Left cardiac atrium (tissue), 4 donors: Measurements from ENCODE around the gene SURF4. TPM values are rescaled to one million over a fixed set of nuclear protein-coding genes. Genes with fewer than 3 reads are reported as not detected.
"Not testable (repeated sequence)": the region's sequence is repeated elsewhere in the genome, so short reads cannot be mapped to it uniquely, and the experiment has no call there.

ENCODE experiments used
- ATAC-seq, 2 donors: fragments of 200-7000 bp; cut with Tn5 transposase; one replicate each; pipeline ENCODE4 v1.9.1; 2020; ENCODE audit warnings: mild to moderate bottlenecking in 2 of 2, moderate library complexity in 2 of 2
- DNase-seq: peaks from one replicate; pipeline ENCODE4 v3.0.0-alpha.2; 2020
- intact Hi-C, 2 donors: fragments of 100-400 bp; cut with DNase I; formaldehyde crosslinking; loops; one replicate each; pipeline versions ENCODE4 v1.14.1 to v1.15.1; 2022 to 2023
- total RNA-seq, 2 donors: library from RNA; stranded (reverse); fragmentation: NEBNext Ultra II Directional; extraction: Animal tissue kit (Norgen Biotek cat#: 25700); gene quantifications; one replicate each; pipeline ENCODE4 v1.2.1, GENCODE V29; 2021
- donor health status: DM: no; HTN: yes; CAD: no.
- donor health status: DM: no; HTN: yes; CAD: no; lungs with severe emphysema.
- donor health status: DM: yes; HTN: yes; CAD: no.
- donor health status: Dilated cardiomyopathy.

Gene SURF4
- total RNA-seq, 2 donors from 2014 or later: 95.4 to 127 TPM

DNA sequence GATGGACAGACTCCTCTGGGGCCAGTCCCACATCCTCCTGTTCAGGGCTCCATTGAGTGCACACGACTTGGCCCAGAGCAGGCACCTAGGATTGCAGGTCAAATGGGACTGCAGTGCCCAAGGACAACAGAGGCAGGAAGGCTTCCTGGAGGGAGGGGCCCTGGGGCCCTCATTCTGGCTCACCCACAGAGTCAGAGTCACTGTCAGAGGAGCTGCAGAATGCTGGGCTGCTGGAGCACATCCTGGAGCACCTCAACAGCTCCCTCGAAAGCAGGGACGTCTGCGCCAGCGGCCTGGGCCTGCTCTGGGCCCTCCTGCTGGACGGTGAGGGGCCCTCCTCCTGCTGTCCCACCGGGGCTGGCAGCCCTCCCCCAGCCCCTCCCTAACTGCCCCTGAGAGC, 26.8 kb upstream of the SURF4 start:
- no peak for DNase-seq
- ATAC-seq: no peak
- intact Hi-C loops: no loop called here

GRCh38 chr9:133401588-133401987, 25.7 kb upstream of the SURF4 start:
- no peak for ATAC-seq
- intact Hi-C loops: no loop called here
- no peak for DNase-seq

- no peak for DNase-seq
- ATAC-seq: no peak
- intact Hi-C loops: no loop called here
Observed at GRCh38 chr9:133400292-133400691, 24.4 kb upstream of the SURF4 start.

GRCh38 chr9:133397895-133398294, 22.0 kb upstream of the SURF4 start:
- ATAC-seq (no peak), DNase-seq (no peak)
- intact Hi-C loops: no loop called here

DNA sequence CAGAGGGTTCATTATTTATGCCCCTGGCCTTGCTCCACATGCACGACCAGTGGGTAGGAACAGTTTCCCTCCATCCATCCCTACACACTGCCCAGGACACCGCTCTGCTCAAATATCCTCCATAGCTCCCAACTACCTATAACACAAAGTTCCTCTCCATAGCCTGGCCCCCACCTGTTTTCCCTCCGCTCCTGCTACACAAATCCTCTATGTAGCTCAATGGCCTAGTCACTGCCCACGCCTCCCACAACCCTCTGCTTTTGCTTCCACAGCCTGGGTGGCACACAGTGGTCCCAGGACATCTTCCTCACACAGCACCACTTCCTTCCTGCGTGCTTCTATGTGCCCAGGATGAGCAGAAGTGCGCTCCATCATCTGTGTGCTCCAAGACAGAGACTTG, 21.5 kb upstream of the SURF4 start:
- ATAC-seq: no peak
- DNase-seq: no peak
- intact Hi-C loops: no loop called here

- ATAC-seq (peak; percentile 8 to 17), DNase-seq (no peak)
- intact Hi-C loops: no loop called here
Observed at GRCh38 chr9:133396952-133397351, 21.1 kb upstream of the SURF4 start.

DNA sequence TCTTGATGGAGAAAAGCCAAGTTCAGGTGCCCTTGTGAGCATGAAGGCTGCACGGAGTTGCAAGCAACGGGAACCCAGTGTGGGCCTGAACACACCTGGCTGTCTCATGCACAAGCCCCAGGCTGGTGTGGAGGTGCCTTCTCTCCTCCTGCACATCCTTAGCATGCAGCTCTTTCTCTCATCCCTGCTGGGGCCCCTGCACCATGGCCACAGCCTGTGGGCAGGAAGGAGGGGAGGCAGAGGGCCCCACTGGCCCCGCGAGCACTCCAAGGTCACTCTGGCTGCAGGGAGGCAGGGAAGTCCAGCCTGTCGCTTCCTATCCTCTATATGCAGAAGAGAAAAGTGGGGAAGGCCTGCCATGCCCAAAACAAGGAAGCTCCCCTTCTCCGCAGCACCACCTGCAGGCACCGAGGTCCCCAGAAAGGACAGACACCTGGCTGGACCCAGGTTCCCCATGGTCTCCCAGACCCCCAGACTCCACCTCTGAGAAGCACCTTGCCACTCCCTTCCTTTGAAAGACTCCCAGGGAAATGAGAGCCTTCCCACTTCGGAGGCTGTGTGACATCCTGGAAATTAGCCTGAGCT, 18.9 kb upstream of the SURF4 start:
- no peak for ATAC-seq
- no peak for DNase-seq
- intact Hi-C loops: no loop called here

DNA sequence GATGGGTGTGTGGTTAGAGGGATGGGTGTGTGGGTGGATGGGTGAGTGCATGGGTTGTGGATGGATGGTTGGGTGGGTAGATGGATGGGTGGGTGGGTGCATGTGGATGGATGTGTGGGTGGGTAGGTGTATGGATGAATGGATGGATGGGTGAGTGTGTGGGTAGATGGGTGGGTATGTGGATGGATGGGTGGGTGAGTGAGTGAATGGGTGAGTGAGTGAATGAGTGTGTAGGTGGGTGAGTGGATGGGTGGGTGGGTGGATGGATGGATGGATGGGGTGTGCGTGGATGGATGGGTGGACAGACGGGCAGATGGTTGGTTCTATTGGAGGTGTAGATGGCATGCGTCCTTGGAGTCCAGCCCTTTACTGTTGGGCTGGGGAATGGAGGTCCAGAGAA, 17.5 kb upstream of the SURF4 start:
- intact Hi-C loops: no loop called here
- no peak for ATAC-seq
- no peak for DNase-seq

DNA sequence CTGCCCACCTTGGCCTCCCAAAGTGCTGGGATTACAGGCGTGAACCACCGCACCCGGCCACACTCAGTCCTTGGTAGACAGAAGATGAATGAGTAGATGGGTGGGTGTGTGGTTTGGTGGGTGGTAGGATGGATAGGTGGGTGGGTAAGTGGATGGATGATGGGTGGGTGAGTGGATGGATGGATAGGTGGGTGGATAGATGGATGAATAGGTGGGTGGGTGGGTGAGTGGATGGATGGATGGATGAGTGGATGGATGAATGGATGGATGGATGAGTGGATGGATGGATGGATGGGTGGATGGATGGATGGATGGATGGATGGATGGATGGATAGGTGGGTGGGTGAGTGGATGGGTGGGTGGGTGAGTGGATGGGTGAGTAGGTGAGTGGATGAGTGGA, 16.4 kb upstream of the SURF4 start:
- intact Hi-C loops, DNase-seq: not testable (repeated sequence)

GRCh38 chr9:133391449-133391848, 15.6 kb upstream of the SURF4 start:
- ATAC-seq, intact Hi-C loops, DNase-seq: not testable (repeated sequence)

More for the DNA sequence above, 16.4 kb upstream of the SURF4 start:
- not testable (repeated sequence) for ATAC-seq

- ATAC-seq (no peak), DNase-seq (no peak)
- intact Hi-C loops: no loop called here
Observed at GRCh38 chr9:133390713-133391112, 14.9 kb upstream of the SURF4 start.

DNA sequence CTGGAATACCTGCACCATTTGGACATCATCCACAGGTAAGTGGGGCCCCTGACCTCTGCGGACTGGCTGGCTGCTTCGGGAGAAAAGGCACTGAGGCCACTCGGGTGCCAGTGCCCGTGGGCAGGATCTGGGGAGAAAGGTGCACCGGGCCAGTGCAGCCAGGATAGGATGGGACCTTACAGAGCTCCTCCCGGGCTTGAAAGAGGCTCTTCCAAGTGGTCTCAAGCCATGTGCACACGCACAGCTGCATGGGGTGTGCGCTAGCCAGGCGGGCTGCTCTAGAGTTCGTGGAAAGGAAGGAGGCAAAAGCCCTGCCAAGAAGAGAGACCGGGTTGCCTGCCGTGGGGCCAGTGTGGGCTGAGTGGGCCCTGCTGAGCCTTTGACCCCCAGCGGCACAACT, 13.7 kb upstream of the SURF4 start:
- intact Hi-C loops: no loop called here
- ATAC-seq: no peak
- DNase-seq: no peak

GRCh38 chr9:133389025-133389557, 13.2 kb upstream of the SURF4 start:
- intact Hi-C loops: no loop called here
- no peak for ATAC-seq
- DNase-seq: no peak

DNA sequence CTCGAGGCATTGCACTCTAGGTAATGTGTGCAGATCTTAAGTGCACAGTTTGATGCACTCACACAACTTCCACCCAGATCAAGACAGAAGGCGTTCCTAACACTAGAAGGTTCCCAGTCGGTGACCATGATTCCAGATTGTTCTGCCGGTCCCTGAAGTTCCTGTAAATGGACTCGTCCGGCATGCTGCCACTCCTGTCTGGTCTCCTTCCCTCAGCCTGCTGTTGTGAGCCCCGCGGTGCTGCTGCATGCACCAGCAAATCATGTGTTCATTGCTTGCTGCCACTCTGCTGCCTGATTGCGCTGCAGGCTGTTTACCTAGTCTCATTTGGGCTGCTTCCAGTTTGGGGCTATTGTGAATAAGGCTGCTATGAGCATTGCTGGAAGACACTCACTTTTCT, 11.8 kb upstream of the SURF4 start:
- no peak for DNase-seq
- intact Hi-C loops: no loop called here
- no peak for ATAC-seq

- intact Hi-C loops: no loop called here
- no peak for DNase-seq
- ATAC-seq: no peak
Observed at GRCh38 chr9:133386338-133386737, 10.5 kb upstream of the SURF4 start.

GRCh38 chr9:133385452-133385851, 9.6 kb upstream of the SURF4 start:
- intact Hi-C loops: no loop called here
- no peak for ATAC-seq
- DNase-seq: no peak

GRCh38 chr9:133384736-133385321, 9.0 kb upstream of the SURF4 start:
- intact Hi-C loops: no loop called here
- DNase-seq (no peak), ATAC-seq (no peak)

DNA sequence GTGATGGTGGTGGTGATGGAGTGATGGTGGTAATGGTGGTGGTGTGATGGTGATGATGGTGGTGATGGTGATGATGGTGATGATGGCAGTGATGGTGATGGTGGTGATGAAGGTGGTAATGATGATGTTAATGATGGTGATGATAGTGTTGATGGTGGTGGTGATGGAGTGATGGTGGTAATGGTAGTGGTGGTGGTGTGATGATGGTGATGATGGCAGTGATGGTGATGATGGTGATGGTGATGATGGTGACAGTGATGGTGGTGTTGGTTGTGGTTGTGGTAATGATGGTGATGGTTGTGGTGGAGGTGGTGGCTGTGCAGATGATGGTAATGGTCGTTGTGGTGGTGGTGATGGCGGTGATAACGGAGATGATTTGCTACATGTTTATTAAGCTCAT, 7.6 kb upstream of the SURF4 start:
- ATAC-seq: no peak
- no peak for DNase-seq
- intact Hi-C loops: no loop called here

GRCh38 chr9:133382507-133383141, 6.8 kb upstream of the SURF4 start:
- DNase-seq (no peak), ATAC-seq (no peak)
- intact Hi-C loops: no loop called here

DNA sequence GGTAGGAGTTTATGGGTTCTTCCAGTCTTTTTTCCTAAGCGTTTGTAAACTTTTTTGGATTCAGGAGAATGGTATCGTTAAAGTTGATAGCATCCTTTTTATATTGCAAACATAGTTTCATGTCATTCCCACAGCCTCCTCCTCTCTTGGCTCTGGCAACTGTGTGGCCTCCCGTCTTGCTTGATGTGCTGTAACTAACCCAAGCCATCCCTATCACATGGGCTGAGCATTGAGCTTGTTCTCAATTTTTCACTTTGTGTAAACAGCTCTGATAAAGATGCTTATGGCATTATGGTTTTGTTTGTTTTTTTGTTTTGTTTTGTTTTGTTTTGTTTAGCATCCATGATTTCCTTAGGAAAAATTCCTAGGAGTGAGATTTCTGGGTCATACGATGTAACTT, 4.9 kb upstream of the SURF4 start:
- intact Hi-C loops: no loop called here
- ATAC-seq (no peak), DNase-seq (no peak)
